ENCODE results near the gene PARD3B. TPM values are rescaled to one million over a fixed set of nuclear protein-coding genes. Genes with fewer than 3 reads are reported as not detected.

PARD3B gene
- total RNA-seq, 1 experiment from 2014 or later = 2.0 TPM

GRCh38 chr2:205076405-205076804 lies 531.1 kb downstream of the PARD3B start:
- H3K27ac ChIP-seq (ENCODE audit: low read depth, low read length) = no peak overlapping the region
- no peaks in the 10 kb centered on the region for H3K79me2 ChIP-seq (ENCODE audit: insufficient read depth, low read length)
- H3K9me3 ChIP-seq (ENCODE audit: control insufficient read depth in 1 of 2, insufficient read depth in 1 of 2, low read depth in 1 of 2, low read length in 2 of 2) = no peaks in the 10 kb centered on the region
- no peak overlapping the region for H3K4me2 ChIP-seq (ENCODE audit: low read length)
- H2AFZ ChIP-seq (ENCODE audit: low read depth, low read length, poor library complexity, severe bottlenecking) = no peak overlapping the region
- ChIA-PET RAD21 (ENCODE audit: low non-redundant PET in 1 of 2, low total read pairs in 2 of 2, uncharacterized antibody in 2 of 2, unreplicated experiment in 2 of 2) (no interaction called here), CTCF (no interaction called here), POLR2A (no interaction called here)
- no peak for DNase-seq (ENCODE audit: low read depth, low spot score)
- no peaks in the 10 kb centered on the region for H3K4me1 ChIP-seq (ENCODE audit: control insufficient read depth in 1 of 2, insufficient read depth in 2 of 2, low read length in 2 of 2)
- intact Hi-C loops (cut with micrococcal nuclease) = no loop called here
- H3K36me3 ChIP-seq (ENCODE audit: control insufficient read depth in 1 of 2, insufficient read depth in 2 of 2, low read length in 2 of 2) = no peaks in the 10 kb centered on the region
- H3K4me3 ChIP-seq (replicated peaks in 1 of 2; ENCODE audit: low read depth in 1 of 2, low read length in 2 of 2) = no peak overlapping the region
- no peak overlapping the region for H3K9ac ChIP-seq (ENCODE audit: low read length)
- no peaks in the 10 kb centered on the region for H4K20me1 ChIP-seq (ENCODE audit: insufficient read depth)
- H3K27me3 ChIP-seq (ENCODE audit: insufficient read depth, low read length) = no peaks in the 10 kb centered on the region
- BruUV-seq (replicated peaks) = no TSS peak
- H3K9me2 ChIP-seq (ENCODE audit: insufficient read depth) = no peaks in the 10 kb centered on the region
- TF ChIP-seq EZH2 (IDR thresholded peaks at IDR 0.05) (no peak), EGR1 (IDR thresholded peaks at IDR 0.05; ENCODE audit: low read depth) (no peak), JUND (IDR thresholded peaks at IDR 0.05) (no peak), POLR2AphosphoS5 (IDR thresholded peaks at IDR 0.05; ENCODE audit: low read depth, low read length) (no peak), ELF1 (IDR thresholded peaks at IDR 0.05; ENCODE audit: borderline replicate concordance, low read depth) (no peak), ZFX (IDR thresholded peaks at IDR 0.05) (no peak), CEBPB (IDR thresholded peaks at IDR 0.05; ENCODE audit: low read depth) (no peak), CBX3 (IDR thresholded peaks at IDR 0.05; ENCODE audit: low read depth) (no peak), ZNF274 (IDR thresholded peaks at IDR 0.05; ENCODE audit: low read depth, low read length) (no peak), MAX (IDR thresholded peaks at IDR 0.05) (no peak), ATF3 (IDR thresholded peaks at IDR 0.05) (no peak), EZH2phosphoT487 (IDR thresholded peaks at IDR 0.05; ENCODE audit: borderline replicate concordance) (no peak), CTCF (IDR thresholded peaks at IDR 0.05 in 2 of 3, conservative IDR thresholded peaks at IDR 0.05 in 1 of 3; ENCODE audit: borderline replicate concordance in 1 of 3, insufficient read depth in 1 of 3, low read depth in 2 of 3, low read length in 2 of 3) (no peak), RAD21 (IDR thresholded peaks at IDR 0.05; ENCODE audit: low read depth) (no peak), TCF7L2 (IDR thresholded peaks at IDR 0.05; ENCODE audit: borderline replicate concordance, extremely low read depth, insufficient read depth, insufficient read length) (no peak), FOSL1 (IDR thresholded peaks at IDR 0.05; ENCODE audit: low read depth) (no peak)
- TF ChIP-seq, protein P1, sequence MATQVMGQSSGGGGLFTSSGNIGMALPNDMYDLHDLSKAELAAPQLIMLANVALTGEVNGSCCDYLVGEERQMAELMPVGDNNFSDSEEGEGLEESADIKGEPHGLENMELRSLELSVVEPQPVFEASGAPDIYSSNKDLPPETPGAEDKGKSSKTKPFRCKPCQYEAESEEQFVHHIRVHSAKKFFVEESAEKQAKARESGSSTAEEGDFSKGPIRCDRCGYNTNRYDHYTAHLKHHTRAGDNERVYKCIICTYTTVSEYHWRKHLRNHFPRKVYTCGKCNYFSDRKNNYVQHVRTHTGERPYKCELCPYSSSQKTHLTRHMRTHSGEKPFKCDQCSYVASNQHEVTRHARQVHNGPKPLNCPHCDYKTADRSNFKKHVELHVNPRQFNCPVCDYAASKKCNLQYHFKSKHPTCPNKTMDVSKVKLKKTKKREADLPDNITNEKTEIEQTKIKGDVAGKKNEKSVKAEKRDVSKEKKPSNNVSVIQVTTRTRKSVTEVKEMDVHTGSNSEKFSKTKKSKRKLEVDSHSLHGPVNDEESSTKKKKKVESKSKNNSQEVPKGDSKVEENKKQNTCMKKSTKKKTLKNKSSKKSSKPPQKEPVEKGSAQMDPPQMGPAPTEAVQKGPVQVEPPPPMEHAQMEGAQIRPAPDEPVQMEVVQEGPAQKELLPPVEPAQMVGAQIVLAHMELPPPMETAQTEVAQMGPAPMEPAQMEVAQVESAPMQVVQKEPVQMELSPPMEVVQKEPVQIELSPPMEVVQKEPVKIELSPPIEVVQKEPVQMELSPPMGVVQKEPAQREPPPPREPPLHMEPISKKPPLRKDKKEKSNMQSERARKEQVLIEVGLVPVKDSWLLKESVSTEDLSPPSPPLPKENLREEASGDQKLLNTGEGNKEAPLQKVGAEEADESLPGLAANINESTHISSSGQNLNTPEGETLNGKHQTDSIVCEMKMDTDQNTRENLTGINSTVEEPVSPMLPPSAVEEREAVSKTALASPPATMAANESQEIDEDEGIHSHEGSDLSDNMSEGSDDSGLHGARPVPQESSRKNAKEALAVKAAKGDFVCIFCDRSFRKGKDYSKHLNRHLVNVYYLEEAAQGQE (IDR thresholded peaks at IDR 0.05; ENCODE audit: low read depth) = no peak
- ATAC-seq = no peak
